ENCODE measurements around the gene SLC16A13.

SLC16A13 gene

GRCh38 chr17:6995500-6996255 lies 40.1 kb upstream of the SLC16A13 start, which contains the start of gene ALOX12:
Gene ALOX12, plus strand, starts transcription at chr17:6996049. Its CDS starts 69 bp downstream, at chr17:6996118.
- DNase-seq (ENCODE audit: low read depth in 2 of 2) = peak in 1 of 2 donors; percentile 11
- no peak for TF ChIP-seq CTCF (IDR thresholded peaks at IDR 0.05; ENCODE audit: low read depth, low read length)
- peak within 1 kb of the TSS in 1 of 2 donors; percentile 4 for H3K4me3 ChIP-seq (replicated peaks in 1 of 2; ENCODE audit: low read depth in 2 of 2, low read length in 2 of 2)

DNA sequence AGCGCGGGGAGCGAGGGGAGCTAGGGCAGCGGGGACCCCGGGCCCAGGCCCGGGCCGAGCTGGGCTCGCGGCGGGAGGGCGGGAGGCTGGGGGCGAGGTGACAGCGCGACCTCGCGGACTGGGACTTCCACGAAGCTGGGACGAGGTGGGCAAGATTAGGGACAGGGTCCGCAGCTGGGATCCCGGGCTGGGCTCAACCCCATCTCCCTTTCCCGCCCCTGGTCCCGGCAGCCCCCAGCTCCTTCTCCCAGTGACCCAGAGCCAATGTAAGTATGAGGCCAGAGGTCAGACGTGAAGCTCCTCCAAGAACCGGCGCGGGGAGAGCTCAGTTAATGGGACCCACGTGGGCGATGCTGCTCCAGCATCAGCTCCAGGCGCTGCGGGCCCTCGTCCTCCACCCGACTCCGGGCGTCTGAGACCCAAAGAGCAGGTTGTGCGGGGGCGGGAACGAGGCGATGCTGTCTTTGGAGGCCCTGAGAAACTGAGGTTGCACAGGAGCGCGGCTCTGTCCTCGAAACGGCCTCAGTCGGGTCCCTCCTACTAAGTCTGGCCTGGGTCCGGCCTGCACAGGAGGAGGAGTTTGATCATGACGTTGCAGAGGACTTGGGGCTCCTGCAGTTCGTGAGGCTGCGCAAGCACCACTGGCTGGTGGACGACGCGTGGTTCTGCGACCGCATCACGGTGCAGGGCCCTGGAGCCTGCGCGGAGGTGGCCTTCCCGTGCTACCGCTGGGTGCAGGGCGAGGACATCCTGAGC lies 39.4 kb upstream of the SLC16A13 start:
- no peak overlapping the region for H3K4me3 ChIP-seq (replicated peaks in 1 of 2; ENCODE audit: low read depth in 2 of 2, low read length in 2 of 2)
- TF ChIP-seq CTCF (IDR thresholded peaks at IDR 0.05; ENCODE audit: low read depth, low read length) = no peak
- no peak for DNase-seq (ENCODE audit: low read depth in 2 of 2)

DNA sequence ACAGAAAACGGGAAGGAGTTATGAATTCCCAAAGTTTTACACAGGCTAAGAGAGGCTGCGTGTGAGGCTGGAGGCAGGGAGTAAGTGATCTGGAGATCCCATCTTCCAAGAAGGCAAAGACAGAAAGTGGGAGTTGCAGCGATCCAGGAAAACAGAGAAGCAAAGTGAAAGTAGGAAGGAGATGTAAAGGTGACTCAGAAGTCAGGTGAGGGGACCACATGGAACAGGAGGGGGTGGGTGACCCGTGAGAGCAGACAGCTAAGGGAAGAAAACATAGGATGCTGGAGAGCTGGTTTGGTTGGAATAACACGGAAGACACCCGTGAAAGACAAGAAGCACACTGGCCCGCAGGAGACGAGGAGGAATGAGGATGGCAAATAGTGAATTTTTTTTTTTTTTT lies 38.6 kb upstream of the SLC16A13 start:
- no peak for TF ChIP-seq CTCF (IDR thresholded peaks at IDR 0.05; ENCODE audit: low read depth, low read length)
- DNase-seq (ENCODE audit: low read depth in 2 of 2) = no peak
- no peak overlapping the region for H3K4me3 ChIP-seq (replicated peaks in 1 of 2; ENCODE audit: low read depth in 2 of 2, low read length in 2 of 2)

- no peak for TF ChIP-seq CTCF (IDR thresholded peaks at IDR 0.05; ENCODE audit: low read depth, low read length)
- no peak overlapping the region for H3K4me3 ChIP-seq (replicated peaks in 1 of 2; ENCODE audit: low read depth in 2 of 2, low read length in 2 of 2)
- DNase-seq (ENCODE audit: low read depth in 2 of 2) = no peak
Observed at GRCh38 chr17:6998855-6999508, 36.8 kb upstream of the SLC16A13 start.

DNA sequence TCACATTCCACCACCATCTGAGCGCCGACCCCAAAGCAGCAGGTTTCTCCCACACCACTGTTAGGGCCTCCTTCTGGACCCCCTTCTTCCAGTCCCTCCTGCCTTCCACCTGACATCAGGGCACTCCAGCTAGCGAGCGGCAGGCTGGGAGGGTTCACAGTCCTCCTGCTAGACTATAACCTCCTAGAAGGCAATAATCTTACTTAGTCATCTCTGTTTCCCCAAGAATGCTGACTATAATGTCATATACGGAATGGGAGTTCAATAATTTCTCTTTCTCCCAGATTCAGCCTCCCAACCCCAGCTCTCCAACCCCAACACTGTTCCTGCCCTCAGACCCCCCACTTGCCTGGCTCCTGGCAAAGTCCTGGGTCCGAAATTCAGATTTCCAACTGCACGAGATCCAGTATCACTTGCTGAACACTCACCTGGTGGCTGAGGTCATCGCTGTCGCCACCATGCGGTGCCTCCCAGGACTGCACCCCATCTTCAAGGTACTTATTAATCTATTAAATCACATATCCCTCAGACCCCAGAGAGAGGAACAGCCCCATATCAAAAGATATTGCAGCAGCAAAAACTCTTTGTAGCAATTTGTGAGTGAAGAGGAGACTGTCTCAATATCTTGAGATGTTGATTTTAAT lies 34.4 kb upstream of the SLC16A13 start:
- peak; percentile 73 for TF ChIP-seq CTCF (IDR thresholded peaks at IDR 0.05; ENCODE audit: low read depth, low read length)
- no peak overlapping the region for H3K4me3 ChIP-seq (replicated peaks in 1 of 2; ENCODE audit: low read depth in 2 of 2, low read length in 2 of 2)
- peak; percentile 22 to 43 for DNase-seq (ENCODE audit: low read depth in 2 of 2)

GRCh38 chr17:7002288-7003047 lies 33.3 kb upstream of the SLC16A13 start:
- no peak overlapping the region for H3K4me3 ChIP-seq (replicated peaks in 1 of 2; ENCODE audit: low read depth in 2 of 2, low read length in 2 of 2)
- TF ChIP-seq CTCF (IDR thresholded peaks at IDR 0.05; ENCODE audit: low read depth, low read length) = no peak
- DNase-seq (ENCODE audit: low read depth in 2 of 2) = no peak
